Stomach (tissue), 4 donors: ENCODE results near the gene ADCY7.

Experiments used
- POLR2A ChIP-seq, 4 donors: fragments of 450-650 bp; IDR thresholded peaks; one replicate each; pipeline ENCODE4 v1.6.1; 2016; ENCODE audit warnings: antibody characterized with exemption in 4 of 4, control low read depth in 2 of 4, mild to moderate bottlenecking in 1 of 4, moderate library complexity in 1 of 4
- TF ChIP-seq, protein P1 (sequence below), 7 experiments: fragments of 450-650 bp in 4 of 7; fragments of 200-600 bp in 3 of 7; sonication (generic) in 3 of 7; IDR thresholded peaks; one replicate each; pipeline ENCODE4 v1.5.1; 2016 to 2019; ENCODE audit warnings: antibody characterized with exemption in 7 of 7, control low read depth in 2 of 7, mild to moderate bottlenecking in 1 of 7

DNA sequence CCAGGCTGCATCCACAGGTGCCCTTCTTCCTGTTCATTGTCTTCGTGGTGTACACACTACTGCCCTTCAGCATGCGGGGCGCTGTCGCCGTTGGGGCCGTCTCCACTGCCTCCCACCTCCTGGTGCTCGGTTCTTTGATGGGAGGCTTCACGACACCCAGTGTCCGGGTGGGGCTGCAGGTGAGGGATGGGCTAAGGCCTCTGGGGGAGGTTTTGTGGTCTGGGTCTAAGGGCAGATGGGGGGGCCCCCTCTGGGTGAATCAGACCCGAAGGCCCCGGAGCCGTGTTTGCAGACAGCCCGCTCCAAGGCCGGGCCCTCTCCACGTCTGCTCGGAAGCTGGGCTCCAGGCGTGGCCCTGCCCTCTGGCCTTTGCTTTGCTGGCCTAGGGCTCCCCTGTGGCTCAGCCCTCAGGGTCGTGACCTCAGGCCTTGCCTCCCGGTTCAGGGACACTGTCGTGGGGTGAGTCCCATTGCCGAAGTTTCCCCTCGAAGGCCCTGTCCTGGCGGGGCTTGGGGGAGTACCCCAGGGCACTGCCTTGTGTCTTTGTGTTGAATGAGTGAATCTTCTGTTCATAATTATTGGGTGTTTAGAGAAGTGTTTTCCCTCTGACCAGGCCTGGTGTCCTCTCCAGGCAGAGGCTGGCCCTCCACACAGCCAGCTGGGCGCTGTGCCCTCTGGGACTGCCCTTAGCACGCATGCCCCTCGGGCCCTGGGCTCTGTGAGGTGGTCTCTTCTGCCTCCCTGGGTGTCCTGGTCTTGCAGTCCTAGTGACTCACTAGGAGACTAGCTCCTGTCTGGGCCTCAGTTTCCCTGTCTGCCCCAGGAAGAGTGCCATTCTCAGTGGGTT is 25.6 kb downstream of the ADCY7 start:
- TF ChIP-seq, protein P1, sequence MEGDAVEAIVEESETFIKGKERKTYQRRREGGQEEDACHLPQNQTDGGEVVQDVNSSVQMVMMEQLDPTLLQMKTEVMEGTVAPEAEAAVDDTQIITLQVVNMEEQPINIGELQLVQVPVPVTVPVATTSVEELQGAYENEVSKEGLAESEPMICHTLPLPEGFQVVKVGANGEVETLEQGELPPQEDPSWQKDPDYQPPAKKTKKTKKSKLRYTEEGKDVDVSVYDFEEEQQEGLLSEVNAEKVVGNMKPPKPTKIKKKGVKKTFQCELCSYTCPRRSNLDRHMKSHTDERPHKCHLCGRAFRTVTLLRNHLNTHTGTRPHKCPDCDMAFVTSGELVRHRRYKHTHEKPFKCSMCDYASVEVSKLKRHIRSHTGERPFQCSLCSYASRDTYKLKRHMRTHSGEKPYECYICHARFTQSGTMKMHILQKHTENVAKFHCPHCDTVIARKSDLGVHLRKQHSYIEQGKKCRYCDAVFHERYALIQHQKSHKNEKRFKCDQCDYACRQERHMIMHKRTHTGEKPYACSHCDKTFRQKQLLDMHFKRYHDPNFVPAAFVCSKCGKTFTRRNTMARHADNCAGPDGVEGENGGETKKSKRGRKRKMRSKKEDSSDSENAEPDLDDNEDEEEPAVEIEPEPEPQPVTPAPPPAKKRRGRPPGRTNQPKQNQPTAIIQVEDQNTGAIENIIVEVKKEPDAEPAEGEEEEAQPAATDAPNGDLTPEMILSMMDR (IDR thresholded peaks at IDR 0.05): no peak
- no peak for TF ChIP-seq POLR2A (IDR thresholded peaks at IDR 0.05)
